Measurements from ENCODE around the gene FOXK1. TPM values are rescaled to one million over a fixed set of nuclear protein-coding genes. Genes with fewer than 3 reads are reported as not detected.

FOXK1 gene
- total and polyA plus RNA-seq, 9 of the 15 experiments (the other 6 are each of a cell fraction or from before 2014, with no cell fraction given) = 0.32 to 45.5 (median 8.1) TPM

DNA sequence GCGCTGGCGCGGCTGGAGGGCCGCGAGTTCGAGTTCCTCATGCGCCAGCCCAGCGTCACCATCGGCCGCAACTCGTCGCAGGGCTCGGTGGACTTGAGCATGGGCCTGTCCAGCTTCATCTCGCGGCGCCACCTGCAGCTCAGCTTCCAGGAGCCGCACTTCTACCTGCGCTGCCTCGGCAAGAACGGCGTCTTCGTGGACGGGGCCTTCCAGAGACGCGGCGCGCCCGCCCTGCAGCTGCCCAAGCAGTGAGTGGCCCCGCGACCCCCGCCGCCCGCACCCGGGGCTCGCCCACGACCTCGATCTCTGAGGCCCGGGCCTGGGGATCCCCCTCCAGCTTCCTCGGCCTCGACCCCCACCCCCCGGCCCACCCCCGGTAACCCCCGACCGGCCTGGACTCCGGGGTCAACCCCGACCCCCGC is 537 bp downstream of the FOXK1 start (continued):
- TF ChIP-seq, protein P1, sequence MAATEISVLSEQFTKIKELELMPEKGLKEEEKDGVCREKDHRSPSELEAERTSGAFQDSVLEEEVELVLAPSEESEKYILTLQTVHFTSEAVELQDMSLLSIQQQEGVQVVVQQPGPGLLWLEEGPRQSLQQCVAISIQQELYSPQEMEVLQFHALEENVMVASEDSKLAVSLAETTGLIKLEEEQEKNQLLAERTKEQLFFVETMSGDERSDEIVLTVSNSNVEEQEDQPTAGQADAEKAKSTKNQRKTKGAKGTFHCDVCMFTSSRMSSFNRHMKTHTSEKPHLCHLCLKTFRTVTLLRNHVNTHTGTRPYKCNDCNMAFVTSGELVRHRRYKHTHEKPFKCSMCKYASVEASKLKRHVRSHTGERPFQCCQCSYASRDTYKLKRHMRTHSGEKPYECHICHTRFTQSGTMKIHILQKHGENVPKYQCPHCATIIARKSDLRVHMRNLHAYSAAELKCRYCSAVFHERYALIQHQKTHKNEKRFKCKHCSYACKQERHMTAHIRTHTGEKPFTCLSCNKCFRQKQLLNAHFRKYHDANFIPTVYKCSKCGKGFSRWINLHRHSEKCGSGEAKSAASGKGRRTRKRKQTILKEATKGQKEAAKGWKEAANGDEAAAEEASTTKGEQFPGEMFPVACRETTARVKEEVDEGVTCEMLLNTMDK (IDR thresholded peaks at IDR 0.05; ENCODE audit: borderline replicate concordance, insufficient read depth, low read depth, low read length, poor library complexity, severe bottlenecking) = peak; percentile 16
- no peak for TF ChIP-seq ZNF212 (CRISPR knock-in tag; IDR thresholded peaks at IDR 0.05)
- TF ChIP-seq CHD1 (IDR thresholded peaks at IDR 0.05; ENCODE audit: low read length) = peak; percentile 85
- TF ChIP-seq, protein P2, sequence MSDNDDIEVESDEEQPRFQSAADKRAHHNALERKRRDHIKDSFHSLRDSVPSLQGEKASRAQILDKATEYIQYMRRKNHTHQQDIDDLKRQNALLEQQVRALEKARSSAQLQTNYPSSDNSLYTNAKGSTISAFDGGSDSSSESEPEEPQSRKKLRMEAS (CRISPR knock-in tag; IDR thresholded peaks at IDR 0.05) = peak; percentile 24; the same call in 1 of the 2 replicates

DNA sequence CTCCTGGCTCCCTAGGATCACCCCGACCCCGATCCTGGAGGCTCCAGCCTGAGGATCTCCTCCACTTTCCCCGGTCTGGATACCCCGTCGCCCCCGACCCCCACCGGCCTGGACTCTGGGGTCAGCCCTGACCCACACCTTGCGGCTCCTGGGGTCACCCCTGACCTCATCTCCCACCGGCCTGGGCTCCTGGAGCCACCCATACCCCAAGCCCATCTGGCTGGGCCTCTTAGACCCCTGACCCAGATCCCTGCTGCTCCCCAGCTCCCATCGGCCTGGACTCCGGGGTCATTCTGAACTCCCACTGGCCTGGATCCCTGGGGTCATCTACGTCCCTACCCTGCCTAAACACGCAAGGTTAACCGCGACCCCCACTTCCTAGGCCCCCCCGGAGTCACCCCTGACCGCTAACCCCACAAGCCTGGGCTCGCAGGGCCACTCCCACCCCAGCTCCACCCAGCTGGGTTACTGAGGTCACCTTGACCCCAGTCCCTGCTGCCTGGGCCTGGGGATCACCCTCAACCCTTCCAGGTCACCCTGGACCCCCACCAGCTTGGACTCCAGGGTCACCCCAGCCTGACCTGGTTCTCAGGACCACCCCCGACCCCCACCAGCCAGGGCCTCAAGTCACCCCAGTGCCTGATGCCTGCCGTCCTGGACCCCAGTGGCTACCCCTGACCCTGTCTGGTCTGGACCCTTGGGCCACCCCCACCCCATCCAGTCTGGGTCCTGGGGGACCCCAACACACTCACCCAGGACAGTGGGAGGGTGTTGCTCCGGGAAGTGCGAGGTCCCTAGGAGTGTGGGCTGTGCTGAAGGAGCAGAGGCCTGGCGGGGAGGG is 1.2 kb downstream of the FOXK1 start:
- no peak for FAIRE-seq
- TF ChIP-seq, protein P3, sequence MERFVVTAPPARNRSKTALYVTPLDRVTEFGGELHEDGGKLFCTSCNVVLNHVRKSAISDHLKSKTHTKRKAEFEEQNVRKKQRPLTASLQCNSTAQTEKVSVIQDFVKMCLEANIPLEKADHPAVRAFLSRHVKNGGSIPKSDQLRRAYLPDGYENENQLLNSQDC (CRISPR knock-in tag; IDR thresholded peaks at IDR 0.05) = no peak
- TF ChIP-seq SIN3A (IDR thresholded peaks at IDR 0.05; ENCODE audit: borderline replicate concordance in 2 of 2, control insufficient read depth in 1 of 2, low read depth in 2 of 2, low read length in 2 of 2) = 0 out of 4 replicates have a peak, but pooled peaks of 1 of the 2 experiments have one; percentile 52
- TF ChIP-seq ZFP36 (IDR thresholded peaks at IDR 0.05; ENCODE audit: low read depth, low read length, partially characterized antibody) = no peak
- no peak for TF ChIP-seq POU5F1 (IDR thresholded peaks at IDR 0.05; ENCODE audit: borderline replicate concordance, low read depth, low read length, partially characterized antibody)
- TF ChIP-seq SREBF2 (CRISPR knock-in tag; IDR thresholded peaks at IDR 0.05) = no peak
- TF ChIP-seq MYBL2 (IDR thresholded peaks at IDR 0.05; ENCODE audit: low read depth) = no peak
- TF ChIP-seq MYBL2 (CRISPR knock-in tag; IDR thresholded peaks at IDR 0.05; ENCODE audit: borderline replicate concordance) = no peak
- no peak for TF ChIP-seq SETDB1 (IDR thresholded peaks at IDR 0.05; ENCODE audit: low read length)
- TF ChIP-seq RFX7 (CRISPR knock-in tag; IDR thresholded peaks at IDR 0.05) = no peak
- no peak for TF ChIP-seq COPS2 (conservative IDR thresholded peaks at IDR 0.05)
- peak; percentile 32; the same call in 1 of the 2 replicates for TF ChIP-seq TGIF2 (CRISPR knock-in tag; IDR thresholded peaks at IDR 0.05)
- TF ChIP-seq ZFX (CRISPR knock-in tag; IDR thresholded peaks at IDR 0.05) = peak; percentile 44
- TF ChIP-seq PPARD (CRISPR knock-in tag; IDR thresholded peaks at IDR 0.05) = no peak

More for the DNA sequence above, 1.2 kb downstream of the FOXK1 start:
- Histone ChIP-seq H3K4me2 (ENCODE audit: insufficient read depth, low read length) (peak overlapping the region; percentile 80), H3K4me3 (peak overlapping the region; percentile 65), H3K27ac (ENCODE audit: extremely low read depth, low read depth, low read length) (peak overlapping the region; percentile 78), H3K36me3 (ENCODE audit: control insufficient read depth, insufficient read depth, low read length) (peaks cover 15% of the 10 kb centered on the region; the same call in 2 of the 3 replicates), H3K9ac (ENCODE audit: insufficient read depth in 1 of 2, low read depth in 2 of 2, low read length in 2 of 2) (peak overlapping the region; percentile 80 to 99), H3K9me1 (ENCODE audit: control insufficient read depth, insufficient read depth, low read length) (no peaks in the 10 kb centered on the region), H2AFZ (ENCODE audit: low read depth, low read length) (no peak overlapping the region), H3K79me2 (ENCODE audit: control insufficient read depth, insufficient read depth, low read length) (peaks cover 57% of the 10 kb centered on the region), H3K27me3 (ENCODE audit: control insufficient read depth in 2 of 2, insufficient read depth in 2 of 2, low read length in 2 of 2) (peaks cover 0 to 4% of the 10 kb centered on the region in 2 experiments; a peak in 1 of 5 replicates), H4K20me1 (replicated peaks; ENCODE audit: control insufficient read depth, insufficient read depth, low read length) (peaks cover 39% of the 10 kb centered on the region), H3K4me1 (replicated peaks in 1 of 2; ENCODE audit: control insufficient read depth in 2 of 2, insufficient read depth in 2 of 2, low read length in 2 of 2) (peaks cover 24 to 43% of the 10 kb centered on the region in 2 experiments; a peak in 4 of 5 replicates), H3K9me3 (replicated peaks; ENCODE audit: control insufficient read depth, insufficient read depth, low read depth, low read length) (no peaks in the 10 kb centered on the region)
- ATAC-seq (peak; percentile 67), DNase-seq (ENCODE audit: extremely low read depth in 1 of 4, low spot score in 3 of 4) (peak; percentile 51 to 70 (median 66))
- no TSS peak for BruUV-seq (replicated peaks)
- POLR2A ChIA-PET = interaction anchor here (0.5 to 3.4 kb wide), 4 partner anchors 10 to 42 kb away, joined by 3 to 21 read pairs (median 4); no protein-coding TSS in a partner anchor
- in situ Hi-C loops (cut with MboI) = no loop called here
- CTCF ChIA-PET (ENCODE audit: low intra/inter-chr PET ratio) = interaction anchor here (0.6 kb wide), 1 partner anchor 58 kb away, joined by 3 read pairs; no protein-coding TSS in a partner anchor
- WGBS (ENCODE audit: insufficient coverage, low coverage, missing lambda C conversion rate) = 4% methylated on average over 16 of the region's 23 CpGs
- intact Hi-C loops (cut with micrococcal nuclease) = loop anchor here (5.0 kb wide), 1 partner anchor 54 kb away; no protein-coding TSS in a partner anchor

All from K562 (cell line).